Psoas muscle (tissue), 8 donors: Measurements from ENCODE around the gene MUSTN1. TPM values are rescaled to one million over a fixed set of nuclear protein-coding genes. Genes with fewer than 3 reads are reported as not detected.

Experiments
- ATAC-seq, 4 donors: fragments of 200-7000 bp; cut with Tn5 transposase; one replicate each; pipeline ENCODE4 v1.9.1; 2020; ENCODE audit warnings: moderate library complexity in 3 of 4, mild to moderate bottlenecking in 2 of 4
- DNase-seq, 2 donors: peaks; one replicate each; pipeline ENCODE4 v3.0.0-alpha.2; 2020
- H3K27ac ChIP-seq: fragments of 200-600 bp; one replicate; pipeline ENCODE4 v1.8.0; 2022
- H3K27me3 ChIP-seq, 3 donors: fragments of 200-600 bp in 1 of 3; one replicate each; pipeline versions ENCODE4 v1.6.1 to v1.8.0; 2013 to 2022; ENCODE audit warnings: low read length in 2 of 3, mild to moderate bottlenecking in 2 of 3, moderate library complexity in 1 of 3; ENCODE audit not compliant: insufficient read depth in 3 of 3
- H3K36me3 ChIP-seq, 2 donors: fragments of 200-600 bp in 1 of 2; one replicate each; pipeline versions ENCODE4 v1.6.1 to v1.8.0; 2013 to 2022; ENCODE audit warnings: low read depth in 1 of 2, mild to moderate bottlenecking in 1 of 2, moderate library complexity in 1 of 2; ENCODE audit not compliant: insufficient read depth in 1 of 2
- H3K4me1 ChIP-seq: fragments of 200-600 bp; one replicate; pipeline ENCODE4 v1.8.0; 2022
- H3K4me3 ChIP-seq: fragments of 200-600 bp; one replicate; pipeline ENCODE4 v1.8.0; 2022; ENCODE audit warnings: mild to moderate bottlenecking
- H3K9me3 ChIP-seq: fragments of 200-600 bp; one replicate; pipeline ENCODE4 v1.8.0; 2022
- CTCF ChIP-seq: fragments of 200-600 bp; IDR thresholded peaks from one replicate; pipeline ENCODE4 v1.8.0; 2022; ENCODE audit warnings: antibody characterized with exemption
- WGBS, 3 donors: extraction: QIAGEN DNeasy Blood & Tissue Kit; methylation state at CpG; one replicate each; pipeline versions ENCODE4 v1.1.6 to v1.1.7; 2013; 5-methylcytosine and 5-hydroxymethylcytosine counted together
- intact Hi-C, 2 donors: fragments of 100-400 bp; cut with DNase I; formaldehyde crosslinking; loops; one replicate each; pipeline versions ENCODE4 v1.11.0 to v1.14.2; 2022
- polyA plus RNA-seq, 3 donors: library from polyadenylated mRNA; stranded (reverse); fragments of 200-250 nt; gene quantifications; one replicate each; pipeline ENCODE4 v1.2.3, GENCODE V29; 2013
- total RNA-seq, 4 donors: library from RNA; stranded (reverse); fragmentation: NEBNext Ultra II Directional in 2 of 4; extraction: Animal tissue kit (Norgen Biotek cat#: 25700) in 2 of 4; gene quantifications; one replicate each; pipeline versions ENCODE4 v1.2.1 to v1.2.4, GENCODE V29; 2021 to 2023
- donor health status: healthy with polysubstance abuse.
- donor health status: DM: no; HTN: no; CAD: no; lungs with moderate emphysema.
- donor health status: Bipolar disorder and iron deficiency.
- donor health status: healthy.
- donor health status: DM: yes; HTN: yes; CAD: no.
- donor health status: DM: no; HTN: no; CAD: no.
- donor health status: DM: no; HTN: no; CAD: no.
- donor health status: DM: yes; HTN: yes; CAD: no.

The MUSTN1 gene
- total and polyA plus RNA-seq, 7 donors = 91.1 to 1,241 (median 578) TPM

DNA sequence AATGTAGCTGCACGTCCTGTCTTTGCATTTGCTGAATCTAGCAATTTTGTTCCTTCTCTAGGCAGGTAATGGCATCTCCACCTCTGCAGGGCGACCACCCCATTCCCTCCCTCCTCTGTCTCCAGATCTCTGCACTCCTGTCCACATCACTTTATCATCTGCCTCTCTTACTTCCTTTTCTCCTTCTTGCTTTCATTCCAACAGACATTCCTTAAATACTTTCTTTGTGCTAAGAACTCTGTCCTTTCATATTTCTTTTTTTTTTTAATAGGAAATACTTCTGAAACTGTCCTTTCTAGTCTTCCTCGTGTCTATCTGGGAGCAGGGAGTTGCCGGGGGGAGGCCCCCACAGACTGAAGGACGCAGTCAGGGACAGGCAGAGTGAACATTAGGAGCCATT is 33.0 kb downstream of the MUSTN1 start:
- no peak for TF ChIP-seq CTCF
- no peaks in the 10 kb centered on the region for H3K4me1 ChIP-seq
- H3K27ac ChIP-seq = no peak overlapping the region
- H3K36me3 ChIP-seq = no peaks in the 10 kb centered on the region
- no peak for DNase-seq
- no peaks in the 10 kb centered on the region for H3K9me3 ChIP-seq
- H3K4me3 ChIP-seq = no peak overlapping the region
- intact Hi-C loops = no loop called here
- ATAC-seq = no peak
- no peaks in the 10 kb centered on the region for H3K27me3 ChIP-seq
- 64 to 77% (median 76%) methylated on average over 5 of the region's 5 CpGs for WGBS, 3 donors

- no peaks in the 10 kb centered on the region for H3K36me3 ChIP-seq
- H3K27ac ChIP-seq = no peak overlapping the region
- DNase-seq (no peak), ATAC-seq (peak in 2 of 4 donors; percentile 27 to 56)
- H3K4me3 ChIP-seq = no peak overlapping the region
- H3K4me1 ChIP-seq = no peaks in the 10 kb centered on the region
- TF ChIP-seq CTCF = no peak
- intact Hi-C loops = no loop called here
- H3K27me3 ChIP-seq = no peaks in the 10 kb centered on the region
- 72 to 78% (median 78%) methylated on average over 7 of the region's 7 CpGs for WGBS, 3 donors
- H3K9me3 ChIP-seq = no peaks in the 10 kb centered on the region
Observed at GRCh38 chr3:52800079-52800478, 34.7 kb downstream of the MUSTN1 start.

GRCh38 chr3:52798978-52799476 is 35.8 kb downstream of the MUSTN1 start:
- H3K9me3 ChIP-seq = no peaks in the 10 kb centered on the region
- no peak overlapping the region for H3K4me3 ChIP-seq
- WGBS, 3 donors = 62 to 69% (median 62%) methylated on average over 14 of the region's 14 CpGs
- no peaks in the 10 kb centered on the region for H3K27me3 ChIP-seq
- no peaks in the 10 kb centered on the region for H3K36me3 ChIP-seq
- TF ChIP-seq CTCF = peak; percentile 28
- intact Hi-C loops = no loop called here
- no peak overlapping the region for H3K27ac ChIP-seq
- DNase-seq (no peak), ATAC-seq (peak in 2 of 4 donors; percentile 32 to 41)
- H3K4me1 ChIP-seq = no peaks in the 10 kb centered on the region

DNA sequence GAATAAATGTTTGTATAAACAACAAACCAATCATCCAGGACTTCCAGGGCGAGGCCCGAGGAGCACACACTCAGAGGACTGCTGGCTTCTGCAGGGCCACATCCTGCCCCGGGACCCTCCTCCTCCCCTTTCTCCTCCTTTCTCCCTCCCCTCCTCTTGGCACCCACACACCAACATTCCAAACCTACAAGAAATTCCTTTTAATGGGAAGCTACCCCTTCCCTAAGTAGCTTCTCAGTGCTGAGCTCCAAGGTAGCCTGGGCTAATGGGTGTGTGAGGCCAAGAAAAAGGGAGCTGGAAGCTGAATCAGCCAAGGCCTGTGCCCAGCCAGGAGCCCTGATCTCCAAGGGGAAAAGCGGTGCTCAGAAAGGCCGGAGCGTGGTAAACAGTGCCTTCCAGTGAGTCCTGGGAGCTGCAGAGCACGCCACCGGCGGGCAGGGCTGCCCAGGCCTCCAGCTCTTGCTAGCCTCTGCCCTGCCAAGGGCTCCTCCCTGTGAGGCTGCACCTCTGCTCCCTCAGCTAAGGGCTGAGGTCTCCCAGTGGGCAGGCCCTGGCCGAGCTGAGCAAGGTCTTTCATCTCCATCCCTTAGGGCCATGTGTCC is 36.3 kb downstream of the MUSTN1 start:
- WGBS, 3 donors = 78 to 83% (median 81%) methylated on average over 8 to 10 of the region's 10 CpGs
- Histone ChIP-seq H3K27ac (no peak overlapping the region), H3K27me3 (no peaks in the 10 kb centered on the region), H3K4me3 (no peak overlapping the region), H3K36me3 (no peaks in the 10 kb centered on the region), H3K9me3 (no peaks in the 10 kb centered on the region), H3K4me1 (no peaks in the 10 kb centered on the region)
- ATAC-seq = peak in 1 of 4 donors; percentile 18
- DNase-seq = no peak
- intact Hi-C loops = no loop called here
- no peak for TF ChIP-seq CTCF

DNA sequence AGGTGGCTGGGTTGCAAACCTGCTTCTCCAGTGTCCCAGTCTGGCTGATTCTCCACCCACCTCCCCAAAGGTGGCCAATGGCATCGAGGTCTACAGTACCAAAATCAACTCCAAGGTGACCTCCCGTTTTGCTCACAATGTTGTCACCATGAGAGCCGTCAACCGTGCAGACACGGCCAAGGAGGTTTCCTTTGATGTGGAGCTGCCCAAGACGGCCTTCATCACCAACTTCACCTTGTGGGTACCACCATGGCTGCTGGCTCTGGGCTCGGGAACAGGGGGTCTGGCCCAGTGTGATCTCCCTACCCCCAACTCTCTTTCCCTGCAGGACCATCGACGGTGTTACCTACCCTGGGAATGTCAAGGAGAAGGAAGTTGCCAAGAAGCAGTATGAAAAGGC is 38.4 kb downstream of the MUSTN1 start:
- Histone ChIP-seq H3K4me1 (no peaks in the 10 kb centered on the region), H3K36me3 (no peaks in the 10 kb centered on the region), H3K4me3 (no peak overlapping the region), H3K27ac (no peak overlapping the region), H3K27me3 (no peaks in the 10 kb centered on the region), H3K9me3 (no peaks in the 10 kb centered on the region)
- DNase-seq = no peak
- intact Hi-C loops = no loop called here
- TF ChIP-seq CTCF = no peak
- 93 to 96% (median 96%) methylated on average over 9 of the region's 9 CpGs for WGBS, 3 donors
- ATAC-seq = no peak
